KBM-7 (cell line): Measurements from ENCODE around the gene MAP1LC3A.
"Not testable (repeated sequence)": the region's sequence is repeated elsewhere in the genome, so short reads cannot be mapped to it uniquely, and the experiment has no call there.

Experiments used
- DNase-seq: peaks from one replicate; pipeline ENCODE4 v3.0.0-alpha.2; 2015
- in situ Hi-C: fragments of 300-500 bp; cut with MboI; formaldehyde crosslinking; loops from 2 replicates; pipeline ENCODE4 v1.14.3; 2020; ENCODE audit warnings: low sequenced_read_pairs, low pct_unique_long_range_greater_than_20kb, mixed read lengths

The MAP1LC3A gene

DNA sequence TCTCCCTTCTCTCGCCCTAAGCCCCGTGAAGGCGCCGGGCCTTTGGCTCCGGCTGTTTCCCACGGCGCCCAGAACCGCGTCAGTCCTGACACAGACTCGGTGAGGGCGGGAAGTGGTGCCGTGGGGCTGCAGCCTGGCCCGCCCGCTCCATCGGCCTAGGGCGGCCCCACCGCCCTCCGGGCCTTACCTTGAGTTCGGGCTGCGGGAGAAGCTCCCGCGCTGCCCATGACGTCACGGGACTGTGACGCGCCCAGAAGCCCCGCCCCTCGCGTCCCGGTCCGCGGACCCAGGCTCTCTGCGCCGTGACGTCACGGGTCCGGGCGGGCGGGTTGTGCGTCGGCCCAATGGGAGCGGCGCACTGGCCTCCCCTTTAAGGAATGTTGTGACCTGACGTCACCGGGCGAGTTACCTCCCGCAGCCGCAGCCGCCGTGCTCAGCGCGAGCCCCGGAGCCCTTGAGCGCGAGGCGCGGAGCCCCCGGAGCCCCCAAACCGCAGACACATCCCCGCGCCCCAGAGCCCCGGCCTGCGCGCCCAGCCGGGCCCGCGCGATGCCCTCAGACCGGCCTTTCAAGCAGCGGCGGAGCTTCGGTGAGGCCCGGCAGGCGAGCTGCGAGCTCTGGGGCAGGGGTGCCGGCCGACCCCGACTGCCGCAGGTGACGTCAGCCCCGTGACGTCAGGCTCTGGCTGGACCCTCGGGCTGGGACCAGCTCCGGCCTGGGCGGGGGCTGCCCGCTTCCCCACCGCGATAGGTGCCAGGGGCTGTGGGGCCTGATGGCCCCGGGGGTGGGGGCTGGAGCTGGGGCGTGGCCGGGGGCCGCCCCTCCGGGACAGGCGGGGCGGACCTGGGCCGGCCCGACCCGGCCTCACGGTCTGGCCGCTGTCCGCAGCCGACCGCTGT is at the start of gene MAP1LC3A:
Gene MAP1LC3A, plus strand, starts transcription at position 399 of the 899 bp plus-strand sequence. Its CDS starts 151 bp downstream, at position 550.
- DNase-seq: no peak
- in situ Hi-C loops: no loop called here

DNA sequence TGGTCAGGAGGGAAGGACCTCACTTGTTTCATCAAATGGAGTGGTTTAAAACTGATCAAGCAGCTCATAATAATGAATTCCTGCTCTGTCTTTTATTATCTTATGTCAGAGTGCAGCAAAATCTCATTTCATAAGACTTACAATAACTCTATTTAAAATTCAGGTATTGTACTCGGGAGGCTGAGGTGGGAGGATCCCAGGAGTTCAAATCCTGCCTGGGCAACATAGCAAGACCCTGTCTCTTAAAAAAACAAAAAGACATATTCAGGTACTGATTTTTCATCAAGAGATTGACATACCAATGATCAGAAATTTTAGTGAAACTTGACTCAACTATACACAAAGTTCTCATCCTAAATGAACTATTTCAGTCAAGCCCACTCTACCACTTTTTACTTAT is 47.9 kb upstream of the MAP1LC3A start:
- in situ Hi-C loops: loop anchor here (25.0 kb wide), 1 partner anchor 198 kb away; the partner anchor contains the start of gene AHCY
- DNase-seq: no peak

- in situ Hi-C loops: loop anchor here (25.0 kb wide), 1 partner anchor 200 kb away; the partner anchor contains the start of gene AHCY
- DNase-seq: no peak
Measured at GRCh38 chr20:34511891-34512265, 46.6 kb upstream of the MAP1LC3A start.

- DNase-seq: no peak
- in situ Hi-C loops: loop anchor here (25.0 kb wide), 1 partner anchor 200 kb away; the partner anchor contains the start of gene AHCY
Measured at GRCh38 chr20:34512266-34512954, 46.1 kb upstream of the MAP1LC3A start.

- in situ Hi-C loops: loop anchor here (25.0 kb wide), 1 partner anchor 201 kb away; the partner anchor contains the start of gene AHCY
- no peak for DNase-seq
Measured at GRCh38 chr20:34512955-34513419, 45.5 kb upstream of the MAP1LC3A start.

- in situ Hi-C loops: loop anchor here (25.0 kb wide), 1 partner anchor 202 kb away; the partner anchor contains the start of gene AHCY
Measured at GRCh38 chr20:34514034-34514433, 44.5 kb upstream of the MAP1LC3A start.

GRCh38 chr20:34514897-34515483 is 43.5 kb upstream of the MAP1LC3A start:
- no peak for DNase-seq
- in situ Hi-C loops: loop anchor here (25.0 kb wide), 1 partner anchor 203 kb away; the partner anchor contains the start of gene AHCY

More at GRCh38 chr20:34514034-34514433, 44.5 kb upstream of the MAP1LC3A start:
- DNase-seq: not testable (repeated sequence)

DNA sequence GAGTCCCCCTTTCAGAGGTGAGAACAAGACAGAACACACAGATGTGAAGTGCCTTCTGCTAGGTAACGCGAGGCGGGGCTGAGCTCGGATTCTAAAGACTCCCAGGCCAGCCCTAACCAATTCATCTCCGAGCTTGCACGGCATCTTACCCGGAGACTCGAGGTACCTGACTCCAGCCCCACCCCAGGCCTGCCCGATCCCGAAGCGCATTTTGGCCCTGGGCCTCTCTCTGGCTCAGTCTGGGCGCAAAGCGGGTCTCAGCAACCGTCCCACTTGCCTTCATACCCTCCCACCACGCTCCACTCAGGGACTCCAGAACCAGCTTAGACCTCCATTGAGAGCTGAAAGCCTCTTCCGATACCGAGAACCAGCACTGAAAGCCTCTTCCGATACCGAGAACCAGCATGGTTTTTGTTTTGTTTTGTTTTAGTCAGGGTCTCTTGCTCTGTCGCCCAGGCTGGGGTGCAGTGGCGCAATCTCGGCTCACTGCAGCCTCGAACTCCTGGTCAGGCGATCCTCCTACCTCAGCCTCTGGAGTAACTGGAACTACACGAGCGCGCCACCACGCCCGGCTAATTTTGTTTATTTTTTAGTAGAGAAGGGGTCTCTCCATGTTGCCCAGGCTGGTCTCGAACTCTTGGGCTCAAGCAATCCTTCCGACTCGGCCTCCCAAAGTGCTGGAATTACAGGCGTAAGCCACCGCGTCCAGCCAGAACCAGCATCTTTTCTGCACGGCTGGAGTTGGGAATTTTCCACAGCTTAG is 42.9 kb upstream of the MAP1LC3A start:
- in situ Hi-C loops: loop anchor here (25.0 kb wide), 1 partner anchor 203 kb away; the partner anchor contains the start of gene AHCY
- DNase-seq: peak; percentile 72

GRCh38 chr20:34516247-34517113 is 42.0 kb upstream of the MAP1LC3A start, which contains the start of gene DYNLRB1:
TSS of gene DYNLRB1 (plus strand) at chr20:34516422. CDS start at chr20:34516459, 37 bp downstream.
- DNase-seq: peak; percentile 90
- in situ Hi-C loops: loop anchor here (25.0 kb wide), 1 partner anchor 204 kb away; the partner anchor contains the start of gene AHCY

GRCh38 chr20:34517114-34517505 is 41.4 kb upstream of the MAP1LC3A start:
- in situ Hi-C loops: loop anchor here (25.0 kb wide), 1 partner anchor 205 kb away; the partner anchor contains the start of gene AHCY

GRCh38 chr20:34518863-34519262 is 39.7 kb upstream of the MAP1LC3A start:
- in situ Hi-C loops: loop anchor here (25.0 kb wide), 1 partner anchor 207 kb away; the partner anchor contains the start of gene AHCY
- not testable (repeated sequence) for DNase-seq

More at GRCh38 chr20:34517114-34517505, 41.4 kb upstream of the MAP1LC3A start:
- no peak for DNase-seq

GRCh38 chr20:34519841-34520240 is 38.7 kb upstream of the MAP1LC3A start:
- in situ Hi-C loops: loop anchor here (25.0 kb wide), 1 partner anchor 208 kb away; the partner anchor contains the start of gene AHCY
- not testable (repeated sequence) for DNase-seq

DNA sequence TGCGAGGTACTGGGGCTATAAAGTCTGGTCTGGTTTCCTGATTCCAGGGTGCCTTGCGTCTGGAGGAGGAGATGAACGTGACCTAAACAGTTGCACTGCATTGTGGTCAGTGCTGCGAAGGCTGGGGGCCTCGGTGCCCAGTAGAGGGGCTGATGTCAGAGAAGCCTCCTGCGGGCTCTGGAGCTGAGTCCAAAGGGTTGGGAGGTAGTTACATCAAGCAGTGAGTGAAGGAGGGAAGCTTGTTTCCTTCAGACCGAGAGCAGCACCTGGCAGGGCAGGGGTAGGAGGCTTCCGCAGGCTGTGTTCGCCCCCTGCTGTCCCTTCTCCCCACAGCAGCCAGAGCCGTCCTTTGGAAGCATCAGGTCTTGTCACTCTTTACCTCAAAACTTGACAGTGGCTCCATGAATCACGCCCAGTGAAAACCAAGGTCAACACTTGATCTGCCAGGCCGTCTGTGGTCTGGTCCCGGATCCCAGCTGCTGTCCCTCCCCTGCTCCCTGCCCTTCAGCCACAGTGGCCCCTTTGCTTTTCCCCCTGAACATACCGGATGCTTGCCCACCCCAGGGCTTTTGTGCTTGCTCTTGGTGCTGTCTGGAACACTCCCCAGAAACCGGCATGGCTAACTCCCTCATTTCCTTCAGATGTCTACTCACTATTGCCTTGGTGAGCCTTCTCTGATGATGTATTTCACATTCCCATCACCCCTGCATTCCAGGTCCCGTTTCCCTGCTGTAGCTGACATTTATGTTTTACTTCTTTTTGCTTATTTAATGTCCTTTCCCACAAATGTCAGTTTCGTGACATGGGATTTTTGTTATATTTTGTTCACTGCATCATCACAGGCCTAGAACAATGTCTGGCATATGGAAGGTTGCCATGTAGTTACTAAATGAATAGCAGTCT is 35.3 kb upstream of the MAP1LC3A start:
- peak; percentile 84 for DNase-seq
- in situ Hi-C loops: loop anchor here (25.0 kb wide), 1 partner anchor 211 kb away; the partner anchor contains the start of gene AHCY

DNA sequence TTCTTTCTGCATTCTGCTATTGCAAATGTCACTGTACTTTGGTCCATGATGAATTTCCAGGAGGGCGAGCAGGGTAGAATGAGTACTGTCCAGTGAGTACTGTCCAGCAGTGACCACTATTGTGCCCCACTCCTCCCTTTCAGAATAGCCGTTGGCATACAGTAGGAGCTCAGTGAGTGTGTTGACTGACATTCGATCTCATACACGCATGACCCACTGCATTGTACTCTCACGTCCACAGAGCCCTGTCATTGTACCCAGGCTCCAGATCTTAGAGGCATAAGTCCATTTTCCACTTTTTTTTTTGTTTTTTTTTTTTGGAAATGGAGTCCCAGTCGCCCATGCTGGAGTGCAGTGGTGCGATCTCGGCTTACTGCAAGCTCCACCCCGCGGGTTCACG is 34.1 kb upstream of the MAP1LC3A start:
- in situ Hi-C loops: loop anchor here (25.0 kb wide), 1 partner anchor 212 kb away; the partner anchor contains the start of gene AHCY
- no peak for DNase-seq

DNA sequence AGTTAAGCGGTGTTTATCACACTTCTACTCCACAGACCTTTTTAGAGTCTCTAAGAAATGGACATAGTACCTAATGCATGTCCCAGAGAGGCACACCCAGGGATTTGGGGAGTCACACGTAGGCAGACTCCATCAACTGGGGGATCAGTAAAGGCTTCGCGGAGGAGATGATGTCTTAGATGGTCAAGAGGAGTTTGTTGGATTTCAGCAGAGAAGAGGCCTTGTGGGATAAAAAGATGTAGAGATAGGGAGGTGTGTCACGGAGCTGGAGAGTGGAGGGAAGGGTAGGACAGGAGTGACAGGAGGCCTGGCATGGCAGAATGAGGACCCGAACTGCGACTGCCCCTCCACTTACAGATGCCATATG is 33.2 kb upstream of the MAP1LC3A start:
- DNase-seq: no peak
- in situ Hi-C loops: no loop called here
